ENCODE measurements around the gene CPXCR1.
"Not testable (repeated sequence)": the region's sequence is repeated elsewhere in the genome, so short reads cannot be mapped to it uniquely, and the experiment has no call there.

The CPXCR1 gene

DNA sequence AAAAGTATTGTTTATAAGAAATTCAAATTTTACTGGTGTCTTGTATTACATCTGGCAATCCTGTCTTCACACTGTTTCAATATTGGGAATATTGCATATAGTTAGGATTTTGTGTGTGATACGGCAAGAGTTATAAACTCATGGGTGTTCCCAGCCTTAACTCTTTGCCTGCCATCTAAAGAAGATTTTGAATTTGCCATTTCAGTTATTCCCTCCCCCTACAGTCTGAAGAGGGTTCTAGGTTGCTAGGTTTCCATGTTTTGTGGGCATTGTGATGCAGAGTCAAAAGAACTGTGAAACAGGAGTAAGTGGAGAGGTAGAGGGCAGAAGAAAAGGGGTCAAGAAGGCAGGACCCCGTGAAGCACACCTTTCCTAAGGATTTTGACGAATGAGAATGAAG lies at the start of gene CPXCR1:
CPXCR1 (plus strand) TSS at position 301 of the 400 bp plus-strand sequence. CDS start 6,190 bp downstream, outside the sequence.
- Histone ChIP-seq H3K27me3 (no peaks in the 10 kb centered on the region), H3K4me1 (ENCODE audit: control insufficient read depth in 1 of 2, insufficient read depth in 1 of 2, low read depth in 1 of 2, low read length in 1 of 2) (no peaks in the 10 kb centered on the region), H3K9me3 (no peaks in the 10 kb centered on the region), H3K36me3 (no peaks in the 10 kb centered on the region), H3K4me3 (ENCODE audit: low read depth in 1 of 2, low read length in 1 of 2) (no peak within 1 kb of the TSS), H3K27ac (no peak within 1 kb of the TSS)
- TF ChIP-seq, protein P1, sequence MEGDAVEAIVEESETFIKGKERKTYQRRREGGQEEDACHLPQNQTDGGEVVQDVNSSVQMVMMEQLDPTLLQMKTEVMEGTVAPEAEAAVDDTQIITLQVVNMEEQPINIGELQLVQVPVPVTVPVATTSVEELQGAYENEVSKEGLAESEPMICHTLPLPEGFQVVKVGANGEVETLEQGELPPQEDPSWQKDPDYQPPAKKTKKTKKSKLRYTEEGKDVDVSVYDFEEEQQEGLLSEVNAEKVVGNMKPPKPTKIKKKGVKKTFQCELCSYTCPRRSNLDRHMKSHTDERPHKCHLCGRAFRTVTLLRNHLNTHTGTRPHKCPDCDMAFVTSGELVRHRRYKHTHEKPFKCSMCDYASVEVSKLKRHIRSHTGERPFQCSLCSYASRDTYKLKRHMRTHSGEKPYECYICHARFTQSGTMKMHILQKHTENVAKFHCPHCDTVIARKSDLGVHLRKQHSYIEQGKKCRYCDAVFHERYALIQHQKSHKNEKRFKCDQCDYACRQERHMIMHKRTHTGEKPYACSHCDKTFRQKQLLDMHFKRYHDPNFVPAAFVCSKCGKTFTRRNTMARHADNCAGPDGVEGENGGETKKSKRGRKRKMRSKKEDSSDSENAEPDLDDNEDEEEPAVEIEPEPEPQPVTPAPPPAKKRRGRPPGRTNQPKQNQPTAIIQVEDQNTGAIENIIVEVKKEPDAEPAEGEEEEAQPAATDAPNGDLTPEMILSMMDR (IDR thresholded peaks at IDR 0.05): no peak

DNA sequence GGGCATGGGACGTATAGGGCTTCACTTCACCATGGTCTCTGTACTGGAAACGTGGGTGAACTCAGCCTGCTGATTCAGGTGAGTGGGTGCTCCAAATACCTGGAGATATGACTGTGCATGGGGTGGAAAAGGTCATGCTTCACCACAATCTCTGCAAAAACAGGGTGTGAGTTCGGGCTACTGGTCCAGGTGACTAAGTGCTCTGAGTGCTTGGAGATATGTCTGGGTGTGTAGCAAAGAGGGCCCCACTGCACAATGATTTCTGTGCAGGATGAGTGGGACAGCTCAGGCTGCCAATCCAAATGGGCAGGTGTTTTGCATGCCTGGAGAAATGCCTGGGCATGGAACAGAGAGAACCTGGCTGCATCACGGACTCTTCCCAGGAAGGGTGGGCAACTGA lies 11.2 kb upstream of the CPXCR1 start:
- Histone ChIP-seq H3K36me3 (no peaks in the 10 kb centered on the region), H3K4me3 (ENCODE audit: low read depth in 1 of 2, low read length in 1 of 2) (no peak overlapping the region), H3K27me3 (no peaks in the 10 kb centered on the region), H3K27ac (no peak overlapping the region), H3K9me3 (no peaks in the 10 kb centered on the region), H3K4me1 (ENCODE audit: control insufficient read depth in 1 of 2, insufficient read depth in 1 of 2, low read depth in 1 of 2, low read length in 1 of 2) (no peaks in the 10 kb centered on the region)
- TF ChIP-seq, protein P1 (IDR thresholded peaks at IDR 0.05): no peak

DNA sequence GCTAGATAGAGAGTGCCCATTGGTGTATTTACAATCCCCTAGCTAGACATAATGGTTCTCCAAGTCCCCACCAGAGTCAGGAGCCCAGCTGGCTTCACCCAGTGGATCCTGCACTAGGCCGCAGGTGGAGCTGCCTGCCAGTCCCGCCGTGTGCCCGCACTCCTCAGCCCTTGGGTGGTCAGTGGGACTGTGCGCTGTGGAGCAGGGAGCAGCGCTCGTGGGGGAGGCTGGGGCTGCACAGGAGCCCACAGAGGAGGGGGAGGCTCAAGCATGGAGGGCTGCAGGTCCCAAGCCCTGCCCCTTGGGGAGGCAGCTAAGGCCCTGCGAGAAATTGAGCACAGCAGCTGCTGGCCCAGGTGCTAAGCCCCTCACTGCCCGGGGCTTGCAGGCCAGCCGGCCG lies 810 bp upstream of the CPXCR1 start:
- not testable (repeated sequence) for H3K27ac ChIP-seq; H3K4me3 ChIP-seq (ENCODE audit: low read depth in 1 of 2, low read length in 1 of 2); H3K4me1 ChIP-seq (ENCODE audit: control insufficient read depth in 1 of 2, insufficient read depth in 1 of 2, low read depth in 1 of 2, low read length in 1 of 2); H3K27me3 ChIP-seq; H3K9me3 ChIP-seq; H3K36me3 ChIP-seq

DNA sequence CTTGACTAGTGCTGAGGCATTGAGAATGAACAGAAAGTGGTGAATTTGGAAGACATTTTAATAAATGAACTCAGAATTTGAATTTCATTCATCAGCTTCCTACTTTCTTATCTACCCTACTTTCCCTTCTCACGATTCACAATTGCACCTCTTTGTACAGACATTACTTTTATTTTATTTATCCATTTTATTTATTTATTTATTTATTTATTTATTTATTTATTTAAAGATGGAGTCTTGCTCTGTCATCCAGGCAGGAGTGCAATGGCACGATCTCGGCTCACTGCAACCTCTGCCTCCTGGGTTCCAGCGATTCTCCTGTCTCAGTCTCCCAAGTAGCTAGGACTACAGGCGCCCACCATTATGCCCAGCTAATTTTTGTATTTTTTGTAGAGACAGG lies 5.3 kb downstream of the CPXCR1 start:
- H3K4me1 ChIP-seq (ENCODE audit: control insufficient read depth in 1 of 2, insufficient read depth in 1 of 2, low read depth in 1 of 2, low read length in 1 of 2); H3K4me3 ChIP-seq (ENCODE audit: low read depth in 1 of 2, low read length in 1 of 2); H3K9me3 ChIP-seq; H3K27ac ChIP-seq; H3K36me3 ChIP-seq; H3K27me3 ChIP-seq: not testable (repeated sequence)

DNA sequence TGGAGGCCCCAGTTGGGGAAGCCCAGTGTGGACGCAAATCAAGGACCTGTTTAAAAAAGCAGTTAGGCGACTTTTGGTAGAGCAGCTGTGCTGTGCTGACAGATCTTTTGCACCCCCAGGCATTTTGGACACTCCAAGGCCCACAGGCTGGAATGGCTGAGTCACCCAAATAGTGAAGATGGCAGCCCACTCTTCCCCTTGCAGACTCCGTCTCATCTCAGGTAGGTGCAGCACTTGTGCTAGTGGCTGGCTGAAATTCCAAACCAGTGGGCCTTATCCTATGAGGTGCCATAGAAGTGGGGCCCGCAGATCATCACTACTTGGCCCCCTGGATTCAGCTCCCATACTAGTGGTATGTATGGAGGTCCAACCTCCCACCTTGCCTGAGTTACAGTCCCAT lies 42.8 kb downstream of the CPXCR1 start:
- Histone ChIP-seq H3K9me3 (no peaks in the 10 kb centered on the region), H3K4me3 (ENCODE audit: low read depth in 1 of 2, low read length in 1 of 2) (no peak overlapping the region), H3K4me1 (ENCODE audit: control insufficient read depth in 1 of 2, insufficient read depth in 1 of 2, low read depth in 1 of 2, low read length in 1 of 2) (no peaks in the 10 kb centered on the region), H3K36me3 (no peaks in the 10 kb centered on the region), H3K27ac (no peak overlapping the region), H3K27me3 (no peaks in the 10 kb centered on the region)
- TF ChIP-seq, protein P1 (IDR thresholded peaks at IDR 0.05): no peak
